Kidney capillary endothelial cell (primary cell): ENCODE data around the gene C6orf118.
A peak's percentile ranks its signal among the peaks of the same experiment; 100 is the strongest.

Source experiments
- DNase-seq: peaks from one replicate; pipeline ENCODE4 v3.0.0-alpha.2; 2018; ENCODE audit warnings: low spot score

C6orf118 gene

DNA sequence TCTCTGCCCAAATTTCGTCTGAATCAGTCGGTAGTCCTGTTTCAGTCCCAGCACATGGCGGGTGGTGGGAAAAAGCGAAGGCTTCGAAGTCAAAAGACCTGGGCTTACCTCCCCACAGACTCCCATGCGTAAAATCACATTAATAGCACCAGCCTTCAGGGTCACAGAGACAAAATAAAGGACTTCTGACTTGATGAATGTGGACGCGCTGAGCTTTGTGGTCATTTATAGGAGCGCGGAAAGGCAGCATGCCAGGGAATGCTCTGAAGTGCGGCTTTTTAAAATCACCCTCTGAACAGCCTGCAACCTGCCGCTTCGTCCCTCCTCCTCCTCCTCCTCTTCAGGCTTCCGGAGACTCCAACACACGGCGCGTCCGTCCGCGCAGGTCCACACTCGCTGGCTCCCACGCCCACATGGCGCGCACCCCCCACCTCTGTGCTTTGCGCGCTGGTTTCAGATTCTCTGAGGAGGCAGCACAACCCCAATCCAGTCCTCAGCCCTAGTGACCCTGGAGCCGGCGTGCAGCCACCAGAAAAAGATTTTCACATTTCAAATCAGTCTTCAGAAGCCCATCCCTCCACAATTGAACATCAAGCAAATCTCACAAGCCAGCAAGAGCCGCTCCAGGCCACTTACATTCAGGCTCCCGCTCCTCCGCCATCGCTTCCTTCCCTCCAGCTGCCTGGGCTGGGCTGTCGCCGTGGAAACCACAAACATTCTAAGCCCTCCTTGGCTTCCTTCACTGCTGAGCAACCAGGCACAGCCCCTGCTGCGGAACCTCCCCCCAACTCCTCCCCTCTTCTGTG lies at the start of gene C6orf118:
Gene C6orf118 (minus strand): TSS at position 680 of the 806 bp plus-strand sequence. CDS start 19 bp downstream, at position 661.
- DNase-seq = peak; percentile 44

DNA sequence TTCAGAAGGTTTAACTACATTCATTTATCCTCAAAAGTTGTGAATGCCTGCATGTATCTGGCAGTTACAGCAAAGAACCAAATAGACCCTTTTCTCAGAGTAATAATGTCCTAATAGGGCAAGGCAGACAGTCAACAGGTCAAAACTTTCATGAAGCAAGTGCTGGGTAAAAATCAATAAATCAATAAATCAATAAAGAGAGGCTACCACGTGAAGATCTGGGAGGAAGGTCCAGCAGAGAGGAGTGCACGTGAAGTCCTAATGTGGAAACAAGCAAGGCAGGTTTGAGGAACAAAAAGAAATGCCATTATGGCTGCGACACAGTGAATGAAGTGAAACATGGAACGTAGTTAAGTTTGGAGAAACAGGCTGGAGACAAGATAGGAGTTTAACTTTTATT lies 36.3 kb upstream of the C6orf118 start:
- DNase-seq = no peak

- no peak for DNase-seq
Measured at GRCh38 chr6:165340532-165340931, 31.1 kb upstream of the C6orf118 start.

GRCh38 chr6:165325609-165326008 lies 16.2 kb upstream of the C6orf118 start:
- no peak for DNase-seq

GRCh38 chr6:165321555-165322145 lies 12.2 kb upstream of the C6orf118 start:
- no peak for DNase-seq

DNA sequence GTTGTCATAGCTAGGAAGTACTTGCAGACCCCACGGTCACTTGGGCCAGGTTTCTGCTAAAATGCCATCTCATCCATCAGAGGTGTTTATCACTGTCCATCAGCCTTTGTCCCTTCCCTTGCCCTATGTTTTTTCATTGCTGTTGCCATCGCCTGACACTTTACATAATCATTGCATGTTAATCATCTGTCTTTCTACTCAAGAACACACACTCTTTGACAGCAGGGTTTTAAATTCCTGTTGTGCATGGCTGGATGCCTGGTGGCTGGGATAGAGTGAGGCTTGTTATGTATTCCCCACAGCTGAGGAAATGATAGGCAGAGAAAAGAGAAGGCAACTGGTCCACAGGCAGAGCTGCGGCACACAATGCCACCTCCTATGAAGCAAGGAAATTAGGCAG lies 11.7 kb upstream of the C6orf118 start:
- no peak for DNase-seq

GRCh38 chr6:165317723-165318122 lies 8.3 kb upstream of the C6orf118 start:
- DNase-seq = no peak

- DNase-seq = no peak
Measured at GRCh38 chr6:165306955-165307354, 2.5 kb downstream of the C6orf118 start.

DNA sequence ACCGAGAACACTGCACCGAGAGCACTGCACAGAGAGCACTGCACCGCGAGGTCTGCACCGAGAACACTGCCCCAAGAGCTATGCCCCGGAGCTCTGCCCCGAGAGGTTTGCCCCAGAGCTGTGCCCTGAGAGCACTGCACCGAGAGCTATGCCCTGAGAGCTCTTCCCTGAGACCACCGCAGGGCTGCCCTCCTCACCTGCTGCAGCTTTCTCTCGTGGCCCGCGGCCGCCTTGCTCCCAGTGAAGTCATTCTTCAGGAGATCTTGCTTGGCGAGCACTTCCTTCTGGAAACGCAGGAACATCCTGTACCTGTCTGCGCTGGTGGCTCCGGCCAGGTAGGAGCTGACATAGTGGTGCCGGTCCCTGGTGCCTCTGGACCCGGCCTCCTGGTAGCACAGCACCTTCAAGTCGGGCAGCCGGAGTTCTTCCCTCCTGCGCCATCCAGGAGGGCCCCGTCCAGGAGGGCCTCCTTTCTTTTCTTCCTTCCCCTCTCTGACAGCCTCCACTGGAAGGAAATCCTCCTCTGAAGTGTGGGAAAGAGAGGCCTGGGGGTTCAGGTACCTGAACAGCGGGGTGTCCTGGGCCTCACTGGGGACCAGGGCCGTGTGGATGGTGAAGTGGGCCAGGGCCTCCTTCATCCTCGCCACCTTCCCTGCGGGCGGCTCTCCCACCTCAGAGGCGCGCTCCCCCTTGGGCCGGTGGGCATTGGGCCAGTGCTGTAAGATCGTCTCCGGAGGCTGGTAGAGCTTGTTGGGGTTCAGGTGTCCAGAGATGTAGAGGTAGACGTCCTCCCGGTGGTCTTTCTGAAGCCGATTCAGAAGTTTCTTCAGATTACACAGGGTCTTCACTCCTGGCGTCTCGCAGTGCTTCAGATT lies 7.8 kb downstream of the C6orf118 start:
- no peak for DNase-seq

- no peak for DNase-seq
Measured at GRCh38 chr6:165300422-165300936, 8.9 kb downstream of the C6orf118 start.

DNA sequence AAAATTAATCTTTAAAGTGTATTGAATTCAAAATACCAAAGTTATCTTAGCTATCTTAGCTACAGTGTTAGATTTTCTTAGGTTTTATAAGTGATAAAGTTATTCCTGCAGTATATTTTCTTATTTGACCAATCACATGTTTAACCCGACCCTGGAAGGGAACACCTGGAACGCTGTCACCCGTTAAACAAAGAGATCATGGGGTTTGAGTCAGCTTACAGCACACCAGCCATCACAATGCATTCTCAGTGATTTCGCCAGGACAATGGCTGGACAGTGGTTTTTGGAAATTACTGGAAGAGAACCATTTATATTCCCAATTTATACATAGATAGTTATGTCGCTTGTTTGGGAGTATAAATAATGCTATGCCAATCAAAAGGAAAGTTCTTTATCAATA lies 10.5 kb downstream of the C6orf118 start:
- no peak for DNase-seq

GRCh38 chr6:165298402-165298801 lies 11.0 kb downstream of the C6orf118 start:
- DNase-seq = no peak

GRCh38 chr6:165292657-165293056 lies 16.7 kb downstream of the C6orf118 start:
- no peak for DNase-seq

GRCh38 chr6:165274611-165275010 lies 34.8 kb downstream of the C6orf118 start:
- DNase-seq = no peak

GRCh38 chr6:165272585-165272984 lies 36.8 kb downstream of the C6orf118 start:
- no peak for DNase-seq

DNA sequence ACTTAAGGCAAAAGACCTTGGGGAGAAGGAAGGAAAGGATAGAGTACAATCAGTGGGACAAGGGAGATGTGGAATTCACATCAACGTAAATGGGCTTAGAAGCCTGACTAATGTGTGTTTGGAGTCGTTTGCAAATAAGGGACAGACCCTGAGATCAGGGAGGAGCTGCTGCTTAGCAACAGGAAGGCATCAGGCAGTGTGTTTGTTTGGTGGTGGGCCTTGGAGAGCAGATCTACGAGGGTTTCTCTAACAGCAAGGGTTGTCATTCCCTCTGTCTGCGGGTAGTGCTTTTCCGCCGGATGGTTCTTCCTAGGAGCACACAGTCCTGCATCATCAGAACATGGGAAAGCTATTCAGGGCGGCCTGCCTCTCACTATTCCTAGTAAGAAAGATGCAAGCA lies 40.4 kb downstream of the C6orf118 start:
- DNase-seq = no peak

DNA sequence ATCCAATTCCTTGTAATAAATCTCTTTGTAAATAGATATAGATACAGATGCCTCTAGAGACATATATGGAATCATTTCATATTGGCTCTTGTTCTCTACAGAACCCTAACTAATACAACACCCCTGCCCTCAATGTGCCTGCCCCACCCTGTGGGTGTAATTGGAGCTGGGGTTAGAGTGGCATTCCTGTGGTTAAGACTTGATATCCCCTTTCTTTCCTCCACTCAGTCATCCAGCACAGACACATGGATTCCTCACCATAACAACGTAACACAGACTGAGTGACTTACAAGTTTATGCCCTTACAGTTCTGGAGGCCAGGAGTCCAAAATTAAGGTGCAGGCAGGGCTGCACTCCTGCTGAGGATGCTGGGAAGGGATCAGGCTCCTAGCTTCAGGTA lies 42.8 kb downstream of the C6orf118 start:
- no peak for DNase-seq

DNA sequence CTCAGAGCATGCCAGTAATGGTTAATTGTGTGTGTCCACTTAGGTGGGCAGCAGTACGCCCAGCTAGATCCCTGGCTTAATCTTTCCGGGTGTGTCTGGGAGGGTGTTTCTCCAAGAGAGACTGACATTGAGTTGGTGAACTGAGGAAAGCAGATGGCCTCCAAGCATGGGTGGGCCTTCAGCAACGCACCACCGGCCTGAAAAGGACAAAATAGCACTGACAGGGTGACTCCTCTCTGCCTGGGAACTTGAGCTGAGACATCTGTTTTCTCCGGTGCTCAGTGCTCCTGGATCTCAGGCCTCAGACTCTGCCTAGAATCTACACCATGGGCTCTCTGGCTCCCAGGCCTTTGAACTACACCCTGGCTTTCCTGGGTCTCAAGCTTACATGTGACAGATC lies 43.2 kb downstream of the C6orf118 start:
- no peak for DNase-seq

DNA sequence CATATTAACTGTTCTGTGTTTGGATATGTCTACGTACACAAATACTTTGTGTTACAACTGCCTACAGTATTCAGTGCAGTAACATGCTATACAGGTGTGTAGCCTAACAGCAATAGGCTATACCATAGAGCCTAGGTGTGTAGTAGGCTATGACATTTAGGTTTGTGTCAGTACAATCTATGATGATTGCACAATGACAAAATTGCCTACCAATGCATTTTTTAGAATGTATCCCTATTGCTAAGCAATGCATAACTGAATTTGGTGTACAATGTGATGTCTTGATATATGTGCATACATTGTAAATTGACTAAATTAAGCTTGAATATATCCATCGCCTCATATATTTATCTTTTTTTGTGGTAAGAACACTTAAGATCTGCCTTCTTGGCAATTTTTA lies 48.9 kb downstream of the C6orf118 start:
- no peak for DNase-seq

DNA sequence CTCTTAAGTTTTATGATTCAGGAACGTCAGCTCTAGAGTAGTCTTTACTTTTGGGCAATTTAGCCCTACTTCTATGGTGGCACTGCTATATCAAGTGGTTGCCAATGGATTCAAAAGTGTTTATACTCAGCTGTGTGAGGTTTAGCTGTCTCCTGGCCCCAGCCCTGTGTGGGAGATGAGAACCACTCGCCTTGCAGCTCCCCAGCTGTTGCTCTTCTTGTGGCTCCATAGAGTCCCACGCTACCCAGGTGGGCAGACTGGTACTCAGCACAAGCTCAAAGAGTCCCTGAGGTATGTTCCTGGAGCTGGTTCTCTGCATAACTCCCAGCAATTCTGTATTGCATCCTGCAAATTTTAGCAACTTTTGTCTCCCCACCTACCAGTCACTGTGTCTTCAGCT lies 59.6 kb downstream of the C6orf118 start:
- no peak for DNase-seq

- peak; percentile 38 for DNase-seq
Measured at GRCh38 chr6:165245701-165246100, 63.7 kb downstream of the C6orf118 start.

DNA sequence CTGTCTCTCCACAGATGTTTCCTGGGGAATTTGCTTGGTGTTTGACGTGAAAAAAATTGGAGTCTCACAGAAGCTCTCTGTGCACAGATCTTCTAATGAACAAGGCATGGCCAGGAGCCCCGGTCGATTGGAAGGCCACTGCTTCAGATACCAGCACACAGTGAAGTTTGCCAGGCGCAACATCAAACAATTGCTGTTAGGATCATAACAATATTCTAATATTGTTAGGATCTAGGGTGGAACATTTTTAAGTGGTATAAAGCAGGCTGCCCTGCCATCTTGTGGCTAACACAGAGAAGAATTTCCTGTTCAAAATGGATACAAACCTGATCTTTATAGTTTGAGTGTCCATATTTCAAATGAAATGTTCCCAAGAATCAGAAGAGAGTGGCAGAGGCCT lies 64.1 kb downstream of the C6orf118 start:
- peak; percentile 37 for DNase-seq
